ENCODE data around the gene DDX3X.

DNA sequence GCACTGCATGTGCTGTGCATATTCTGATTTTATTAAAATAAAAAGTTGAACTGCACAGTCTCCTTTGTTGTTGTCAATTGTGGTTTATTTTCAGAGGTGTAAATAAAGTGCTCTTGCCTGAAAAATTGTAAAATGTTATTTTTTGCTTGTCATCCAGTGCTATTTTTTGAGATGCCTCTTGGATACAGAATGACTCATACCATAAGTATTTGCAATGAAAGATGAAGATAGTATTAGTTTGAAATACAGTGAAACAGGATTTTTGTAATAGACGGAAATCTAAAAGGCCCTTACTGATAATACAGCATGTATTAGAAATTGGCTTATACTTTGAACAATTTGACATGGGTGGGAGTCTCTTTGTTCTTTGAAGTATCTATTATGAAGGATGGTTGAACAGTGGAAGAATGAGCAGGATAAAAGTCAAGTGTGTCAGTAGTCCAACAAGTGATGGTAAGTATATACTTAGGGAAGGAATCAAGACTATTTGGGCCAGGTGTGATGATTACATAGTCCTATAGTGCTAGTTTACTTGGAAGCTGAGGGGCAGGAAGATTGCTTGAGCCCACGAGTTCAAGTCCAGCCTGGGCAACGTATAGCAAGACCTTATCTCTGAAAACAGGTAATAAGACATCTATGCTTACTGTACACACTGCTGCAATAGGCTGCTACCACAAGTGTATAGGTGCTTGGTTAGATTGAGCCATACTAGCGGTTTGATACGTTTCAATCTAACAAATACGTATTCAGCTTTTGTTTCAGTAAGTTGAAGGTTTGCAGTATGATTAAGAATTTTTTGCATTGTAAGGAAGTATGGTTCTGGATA lies 16.4 kb downstream of the DDX3X start:
- no peak for TF ChIP-seq EZH2phosphoT487 (IDR thresholded peaks at IDR 0.05; ENCODE audit: borderline replicate concordance, low read depth, low read length)
- TF ChIP-seq, protein P1, sequence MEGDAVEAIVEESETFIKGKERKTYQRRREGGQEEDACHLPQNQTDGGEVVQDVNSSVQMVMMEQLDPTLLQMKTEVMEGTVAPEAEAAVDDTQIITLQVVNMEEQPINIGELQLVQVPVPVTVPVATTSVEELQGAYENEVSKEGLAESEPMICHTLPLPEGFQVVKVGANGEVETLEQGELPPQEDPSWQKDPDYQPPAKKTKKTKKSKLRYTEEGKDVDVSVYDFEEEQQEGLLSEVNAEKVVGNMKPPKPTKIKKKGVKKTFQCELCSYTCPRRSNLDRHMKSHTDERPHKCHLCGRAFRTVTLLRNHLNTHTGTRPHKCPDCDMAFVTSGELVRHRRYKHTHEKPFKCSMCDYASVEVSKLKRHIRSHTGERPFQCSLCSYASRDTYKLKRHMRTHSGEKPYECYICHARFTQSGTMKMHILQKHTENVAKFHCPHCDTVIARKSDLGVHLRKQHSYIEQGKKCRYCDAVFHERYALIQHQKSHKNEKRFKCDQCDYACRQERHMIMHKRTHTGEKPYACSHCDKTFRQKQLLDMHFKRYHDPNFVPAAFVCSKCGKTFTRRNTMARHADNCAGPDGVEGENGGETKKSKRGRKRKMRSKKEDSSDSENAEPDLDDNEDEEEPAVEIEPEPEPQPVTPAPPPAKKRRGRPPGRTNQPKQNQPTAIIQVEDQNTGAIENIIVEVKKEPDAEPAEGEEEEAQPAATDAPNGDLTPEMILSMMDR (conservative IDR thresholded peaks at IDR 0.05; ENCODE audit: low read length), result no peak

All from OCI-LY7 (cell line).